Right cardiac atrium (tissue), 5 donors: ENCODE measurements around the gene PRSS27. TPM values are rescaled to one million over a fixed set of nuclear protein-coding genes. Genes with fewer than 3 reads are reported as not detected.
"Not testable (repeated sequence)": the region's sequence is repeated elsewhere in the genome, so short reads cannot be mapped to it uniquely, and the experiment has no call there.

Experiments
- ATAC-seq, 2 donors: fragments of 200-7000 bp; cut with Tn5 transposase; one replicate each; pipeline versions ENCODE4 v1.8.0 to v1.9.1; 2020; ENCODE audit warnings: moderate library complexity in 2 of 2, mild to moderate bottlenecking in 1 of 2
- DNase-seq, 3 donors: peaks; one replicate each; pipeline ENCODE4 v3.0.0-alpha.2; 2020
- H3K27ac ChIP-seq: one replicate; pipeline ENCODE4 v1.5.1; 2013; ENCODE audit warnings: mild to moderate bottlenecking, low read length, control low read depth, moderate library complexity
- H3K27me3 ChIP-seq: one replicate; pipeline ENCODE4 v1.6.1; 2013; ENCODE audit not compliant: control insufficient read depth, insufficient read depth
- H3K4me1 ChIP-seq: one replicate; pipeline ENCODE4 v1.6.1; 2013; ENCODE audit warnings: low read length; ENCODE audit not compliant: control insufficient read depth, insufficient read depth
- H3K4me3 ChIP-seq: one replicate; pipeline ENCODE4 v1.5.1; 2013; ENCODE audit warnings: low read length, control low read depth
- H3K9me3 ChIP-seq: one replicate; pipeline ENCODE4 v1.6.1; 2013; ENCODE audit warnings: low read length; ENCODE audit not compliant: control insufficient read depth
- WGBS: extraction: QIAGEN DNeasy Blood & Tissue Kit; methylation state at CpG from one replicate; pipeline ENCODE4 v1.1.7; 2013; 5-methylcytosine and 5-hydroxymethylcytosine counted together
- intact Hi-C, 4 donors: fragments of 100-400 bp; cut with DNase I; formaldehyde crosslinking; loops; one replicate each; pipeline versions ENCODE4 v1.11.0 to v1.14.0; 2022 to 2023
- polyA plus RNA-seq: library from polyadenylated mRNA; stranded (reverse); fragments of 200-250 nt; gene quantifications from one replicate; pipeline ENCODE4 v1.2.3, GENCODE V29; 2013
- total RNA-seq, 4 donors: library from RNA; stranded (reverse); fragmentation: NEBNext Ultra II Directional; extraction: Animal tissue kit (Norgen Biotek cat#: 25700); gene quantifications; one replicate each; pipeline ENCODE4 v1.2.1, GENCODE V29; 2021
- donor health status: healthy with polysubstance abuse.
- donor health status: DM: no; HTN: yes; CAD: no.
- donor health status: DM: no; HTN: no; CAD: no.
- donor health status: DM: no; HTN: yes; CAD: no; lungs with severe emphysema.
- donor health status: DM: yes; HTN: yes; CAD: no.

PRSS27 gene
- total and polyA plus RNA-seq, 5 donors = 0.25 to 0.64 (median 0.37) TPM

DNA sequence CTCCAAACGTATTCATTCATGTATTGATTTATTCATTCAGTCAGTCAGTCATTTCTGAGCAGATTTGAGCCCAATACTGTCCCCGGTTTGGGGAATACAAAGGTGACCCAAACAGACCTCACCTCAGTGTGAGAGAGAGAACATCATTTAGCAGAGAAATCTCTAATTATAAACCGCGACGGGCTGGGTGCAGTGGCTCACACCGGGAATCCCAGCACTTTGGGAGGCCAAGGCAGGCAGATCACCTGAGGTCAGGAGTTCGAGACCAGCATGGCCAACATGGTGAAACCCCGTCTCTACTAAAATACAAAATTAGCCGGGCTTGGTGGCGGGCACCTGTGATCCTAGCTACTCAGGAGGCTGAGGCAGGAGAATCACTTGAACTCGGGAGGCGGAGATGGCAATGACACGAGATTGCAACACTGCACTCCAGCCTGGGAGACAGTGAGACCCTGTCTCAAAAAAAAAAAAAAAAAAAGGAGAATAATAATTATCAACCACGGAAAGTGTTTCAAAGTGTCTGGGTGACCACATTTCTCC lies 1.7 kb upstream of the PRSS27 start:
- ATAC-seq, H3K27me3 ChIP-seq, intact Hi-C loops, H3K4me1 ChIP-seq, DNase-seq, H3K9me3 ChIP-seq, H3K27ac ChIP-seq: not testable (repeated sequence)
- WGBS = 41% methylated on average over 14 of the region's 14 CpGs
- peak overlapping the region; percentile 75 for H3K4me3 ChIP-seq

GRCh38 chr16:2720719-2721633 lies 952 bp upstream of the PRSS27 start:
- H3K4me1 ChIP-seq = no peaks in the 10 kb centered on the region
- peak overlapping the region; percentile 75 for H3K4me3 ChIP-seq
- H3K27ac ChIP-seq = peak overlapping the region; percentile 14
- H3K27me3 ChIP-seq = no peaks in the 10 kb centered on the region
- H3K9me3 ChIP-seq = no peaks in the 10 kb centered on the region
- DNase-seq = peak; percentile 88 to 94 (median 93)
- peak; percentile 87 to 93 for ATAC-seq
- intact Hi-C loops = no loop called here
- WGBS = 2% methylated on average over 99 of the region's 99 CpGs

- H3K9me3 ChIP-seq = no peaks in the 10 kb centered on the region
- peak in 1 of 2 donors; percentile 24 for ATAC-seq
- H3K27me3 ChIP-seq = no peaks in the 10 kb centered on the region
- no peak overlapping the region for H3K27ac ChIP-seq
- intact Hi-C loops = no loop called here
- no peak for DNase-seq
- H3K4me1 ChIP-seq = no peaks in the 10 kb centered on the region
- 57% methylated on average over 16 of the region's 16 CpGs for WGBS
- H3K4me3 ChIP-seq = no peak overlapping the region
Measured at GRCh38 chr16:2719328-2720063, 528 bp downstream of the PRSS27 start.

DNA sequence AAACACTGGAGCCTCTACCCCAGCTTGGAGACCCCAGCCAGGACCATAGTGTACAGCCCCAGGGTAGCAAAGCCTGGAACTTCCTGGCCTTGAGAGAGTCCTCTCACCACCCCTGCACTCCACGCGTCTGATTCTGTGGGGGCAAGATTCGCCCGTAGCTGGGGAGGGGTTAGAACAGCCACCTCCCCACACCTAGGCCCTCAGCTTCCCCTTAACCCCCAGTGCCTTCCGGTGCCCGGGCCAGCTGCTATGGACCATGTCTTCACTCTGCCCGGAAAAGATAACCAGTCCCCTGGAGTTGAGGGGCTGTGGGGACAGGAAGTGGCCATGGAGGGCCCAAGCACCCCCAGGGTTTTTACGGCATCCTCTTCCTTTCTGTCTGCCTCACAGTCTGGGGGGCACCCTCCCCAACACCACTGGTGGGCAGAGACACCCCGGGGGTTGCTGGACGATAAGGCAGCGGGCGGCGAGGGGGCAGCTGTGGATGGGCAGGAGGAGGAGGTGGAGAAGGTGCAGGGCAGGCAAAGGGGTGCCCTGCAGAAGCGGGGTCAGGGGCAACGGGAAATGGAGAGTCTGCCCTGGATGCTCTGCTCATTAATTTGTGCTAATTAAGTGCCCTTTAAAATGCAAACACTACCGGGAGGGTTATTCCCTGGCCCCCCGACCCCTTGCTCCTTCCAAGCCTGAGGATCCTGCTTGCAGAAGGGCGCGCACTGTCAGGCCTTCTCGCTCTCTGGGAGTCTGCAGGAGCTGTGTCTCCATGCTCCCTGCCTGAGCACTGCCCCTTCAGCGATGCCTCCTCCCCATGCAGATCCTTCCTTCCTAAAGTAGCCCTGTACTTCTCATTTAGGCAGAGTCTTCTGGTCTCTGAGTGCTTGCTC lies 2.4 kb downstream of the PRSS27 start:
- intact Hi-C loops = no loop called here
- Histone ChIP-seq H3K27ac (no peak overlapping the region), H3K9me3 (no peaks in the 10 kb centered on the region), H3K4me3 (no peak overlapping the region), H3K27me3 (no peaks in the 10 kb centered on the region), H3K4me1 (no peaks in the 10 kb centered on the region)
- ATAC-seq (no peak), DNase-seq (no peak)
- WGBS = 71% methylated on average over 21 of the region's 21 CpGs

- intact Hi-C loops = no loop called here
- 76% methylated on average over 10 of the region's 10 CpGs for WGBS
- Histone ChIP-seq H3K4me3 (no peak overlapping the region), H3K4me1 (no peaks in the 10 kb centered on the region), H3K27ac (no peak overlapping the region), H3K9me3 (no peaks in the 10 kb centered on the region), H3K27me3 (no peaks in the 10 kb centered on the region)
- DNase-seq = no peak
- ATAC-seq = no peak
Measured at GRCh38 chr16:2716948-2717347, 3.1 kb downstream of the PRSS27 start.

DNA sequence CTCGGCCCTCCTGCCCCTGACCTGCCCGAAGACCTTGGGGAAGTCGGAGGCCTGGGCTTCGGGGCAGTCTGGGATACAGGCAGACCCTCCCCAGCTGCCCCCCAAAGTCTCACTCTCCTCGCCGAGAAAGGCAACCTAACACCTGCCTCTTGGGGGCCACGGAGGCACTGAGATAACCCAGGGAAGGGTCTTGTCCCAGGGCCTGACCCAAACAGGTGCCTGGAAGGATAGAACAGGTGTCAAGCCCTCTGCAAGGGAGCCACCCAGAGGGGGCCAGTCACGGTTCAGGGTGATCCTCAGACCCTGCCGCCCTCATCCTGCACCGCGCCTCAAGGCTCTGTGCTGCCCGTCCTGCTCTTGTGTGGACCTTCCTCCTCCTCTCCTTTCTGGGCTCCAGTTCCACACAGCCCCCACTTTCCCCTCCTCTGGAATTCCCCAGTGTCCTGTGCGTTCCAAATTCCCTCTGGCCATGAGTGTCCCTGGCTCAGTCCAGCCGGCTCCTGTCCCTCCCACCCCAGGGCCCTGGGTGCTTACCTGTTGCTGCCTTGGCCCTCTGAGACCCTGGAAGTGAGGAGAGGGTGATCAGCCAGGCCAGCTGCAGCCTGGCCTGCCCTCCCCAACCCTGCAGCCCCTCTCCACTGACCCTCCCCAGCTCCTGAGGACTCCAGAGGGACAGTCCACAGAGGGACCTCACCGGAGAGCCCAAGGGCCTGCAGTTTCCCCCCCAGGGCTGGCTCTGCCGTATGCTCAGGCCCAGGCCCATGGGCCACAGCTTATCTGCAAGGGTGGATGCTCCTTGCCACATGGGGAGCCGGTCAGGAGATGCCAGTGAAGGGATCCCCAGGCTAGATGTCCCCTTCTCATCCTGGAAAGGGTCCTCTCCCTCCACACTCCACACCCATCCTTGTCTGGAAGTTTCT lies 3.8 kb downstream of the PRSS27 start:
- no peaks in the 10 kb centered on the region for H3K9me3 ChIP-seq
- ATAC-seq = no peak
- H3K27me3 ChIP-seq = no peaks in the 10 kb centered on the region
- intact Hi-C loops = no loop called here
- WGBS = 58% methylated on average over 17 of the region's 17 CpGs
- H3K27ac ChIP-seq = no peak overlapping the region
- no peaks in the 10 kb centered on the region for H3K4me1 ChIP-seq
- no peak for DNase-seq
- H3K4me3 ChIP-seq = no peak overlapping the region

- no peak overlapping the region for H3K27ac ChIP-seq
- no peaks in the 10 kb centered on the region for H3K27me3 ChIP-seq
- intact Hi-C loops = no loop called here
- ATAC-seq (peak; percentile 51 to 63), DNase-seq (peak; percentile 68 to 90 (median 87))
- no peak overlapping the region for H3K4me3 ChIP-seq
- H3K4me1 ChIP-seq = no peaks in the 10 kb centered on the region
- H3K9me3 ChIP-seq = no peaks in the 10 kb centered on the region
- 6% methylated on average over 33 of the region's 33 CpGs for WGBS
Measured at GRCh38 chr16:2715519-2715918, 4.5 kb downstream of the PRSS27 start.

DNA sequence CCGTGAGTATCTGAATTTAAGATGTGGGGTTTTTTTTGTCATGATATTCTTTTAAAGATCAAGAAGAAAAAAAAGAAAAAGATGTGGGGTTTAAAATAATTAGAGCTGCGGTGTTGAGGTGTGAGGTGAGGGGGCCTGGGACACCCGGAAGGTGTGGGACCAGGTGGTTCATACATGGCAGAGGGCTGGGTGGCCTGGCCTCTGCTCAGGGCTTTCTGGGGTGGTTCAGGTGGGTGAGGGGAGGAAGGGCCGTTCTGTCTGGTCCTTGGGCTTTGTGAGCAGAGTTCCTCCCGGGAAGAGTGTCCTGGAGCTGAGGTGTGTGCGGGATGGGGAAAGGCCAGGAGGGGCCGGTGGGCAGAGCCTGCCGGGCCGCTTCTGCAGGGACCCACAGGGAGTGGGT lies 5.0 kb downstream of the PRSS27 start:
- no peaks in the 10 kb centered on the region for H3K9me3 ChIP-seq
- H3K27me3 ChIP-seq = no peaks in the 10 kb centered on the region
- 31% methylated on average over 9 of the region's 9 CpGs for WGBS
- intact Hi-C loops = no loop called here
- ATAC-seq = no peak
- no peak overlapping the region for H3K4me3 ChIP-seq
- H3K4me1 ChIP-seq = no peaks in the 10 kb centered on the region
- no peak overlapping the region for H3K27ac ChIP-seq
- DNase-seq = no peak

DNA sequence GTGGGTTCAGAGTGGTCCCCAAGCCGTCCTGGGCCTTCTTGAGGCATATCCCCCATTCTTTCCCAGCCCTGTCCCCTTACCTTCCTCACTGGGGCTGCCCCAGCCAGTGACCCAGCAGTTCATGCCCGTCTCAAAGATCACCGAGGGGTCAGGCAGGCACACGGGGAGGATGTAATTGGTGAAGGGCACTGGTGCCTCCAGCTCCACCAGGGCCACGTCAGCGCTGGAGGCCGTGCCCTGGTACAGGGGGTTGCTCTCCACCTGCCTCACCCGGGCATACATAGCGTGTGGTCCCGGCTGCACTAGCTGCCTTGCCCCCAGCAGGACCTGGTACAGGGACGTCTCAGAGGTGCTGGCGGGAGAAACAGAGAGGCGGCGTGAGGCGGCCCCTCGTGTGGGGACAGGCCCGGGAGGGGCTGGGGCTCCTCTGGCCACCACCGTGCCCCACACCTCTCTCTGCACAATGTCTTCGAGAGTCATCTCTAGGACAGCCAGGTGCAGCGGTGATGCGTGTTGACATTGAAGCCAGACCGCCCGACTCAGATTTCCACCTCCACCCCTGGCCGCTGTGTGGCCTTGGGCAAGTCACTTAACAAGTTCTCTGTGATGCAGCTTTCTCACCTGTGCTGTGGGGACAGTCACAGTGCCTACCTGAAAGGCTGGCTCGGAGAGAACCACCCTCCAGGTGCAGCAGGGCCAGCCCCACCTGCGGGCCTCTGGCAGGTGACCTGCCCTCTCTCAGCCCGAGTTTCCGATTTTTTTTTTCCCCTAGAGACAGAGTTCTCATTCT lies 5.8 kb downstream of the PRSS27 start:
- DNase-seq (no peak), ATAC-seq (no peak)
- intact Hi-C loops = no loop called here

More for the DNA sequence above, 5.8 kb downstream of the PRSS27 start:
- Histone ChIP-seq H3K27ac (no peak overlapping the region), H3K4me1 (no peaks in the 10 kb centered on the region), H3K27me3 (no peaks in the 10 kb centered on the region), H3K4me3 (no peak overlapping the region), H3K9me3 (no peaks in the 10 kb centered on the region)
- WGBS = 85% methylated on average over 28 of the region's 28 CpGs
